Lower lobe of right lung (tissue), 2 donors: ENCODE data around the gene PCBP4. TPM values are rescaled to one million over a fixed set of nuclear protein-coding genes. Genes with fewer than 3 reads are reported as not detected.
A peak's percentile ranks its signal among the peaks of the same experiment; 100 is the strongest.
"Not testable (repeated sequence)": the region's sequence is repeated elsewhere in the genome, so short reads cannot be mapped to it uniquely, and the experiment has no call there.

Source experiments
- ATAC-seq, 2 donors: fragments of 200-7000 bp; cut with Tn5 transposase; one replicate each; pipeline ENCODE4 v1.9.1; 2020 to 2022; ENCODE audit warnings: mild to moderate bottlenecking in 2 of 2, moderate library complexity in 2 of 2
- DNase-seq: peaks from one replicate; pipeline ENCODE4 v3.0.0-alpha.2; 2020
- H3K27ac ChIP-seq: fragments of 200-600 bp; one replicate; pipeline ENCODE4 v1.8.0; 2022
- H3K27me3 ChIP-seq: fragments of 200-600 bp; one replicate; pipeline ENCODE4 v1.8.0; 2022; ENCODE audit warnings: low read depth
- H3K36me3 ChIP-seq: fragments of 200-600 bp; one replicate; pipeline ENCODE4 v1.8.0; 2022; ENCODE audit warnings: mild to moderate bottlenecking
- H3K4me1 ChIP-seq: fragments of 200-600 bp; one replicate; pipeline ENCODE4 v1.8.0; 2022
- H3K4me3 ChIP-seq: fragments of 200-600 bp; one replicate; pipeline ENCODE4 v1.8.0; 2022; ENCODE audit warnings: mild to moderate bottlenecking
- H3K9me3 ChIP-seq: fragments of 200-600 bp; one replicate; pipeline ENCODE4 v1.8.0; 2022
- CTCF ChIP-seq: fragments of 200-600 bp; IDR thresholded peaks from one replicate; pipeline ENCODE4 v1.8.0; 2022; ENCODE audit warnings: antibody characterized with exemption, mild to moderate bottlenecking
- intact Hi-C: fragments of 100-400 bp; cut with DNase I; formaldehyde crosslinking; loops from one replicate; pipeline ENCODE4 v1.11.0; 2022
- total RNA-seq: library from RNA; stranded (reverse); fragmentation: NEBNext Ultra II Directional; extraction: Animal tissue kit (Norgen Biotek cat#: 25700); gene quantifications from one replicate; pipeline ENCODE4 v1.2.1, GENCODE V29; 2021
- donor health status: DM: no; HTN: yes; CAD: no; lungs with severe emphysema.

PCBP4 gene
- total RNA-seq, 1 donor from 2014 or later, result 24.6 TPM

GRCh38 chr3:51998774-51999173 is 31.5 kb upstream of the PCBP4 start:
- no peaks in the 10 kb centered on the region for H3K27me3 ChIP-seq
- no peaks in the 10 kb centered on the region for H3K9me3 ChIP-seq
- ATAC-seq, result no peak
- no peak overlapping the region for H3K27ac ChIP-seq
- TF ChIP-seq CTCF, result no peak
- intact Hi-C loops, result no loop called here
- peaks cover 14% of the 10 kb centered on the region for H3K36me3 ChIP-seq
- peaks cover 24% of the 10 kb centered on the region for H3K4me1 ChIP-seq
- DNase-seq, result no peak
- H3K4me3 ChIP-seq, result no peak overlapping the region

GRCh38 chr3:51997935-51998596 is 30.8 kb upstream of the PCBP4 start:
- Histone ChIP-seq H3K4me1 (peaks cover 27% of the 10 kb centered on the region), H3K36me3 (peaks cover 21% of the 10 kb centered on the region), H3K9me3 (no peaks in the 10 kb centered on the region), H3K27me3 (no peaks in the 10 kb centered on the region), H3K4me3 (no peak overlapping the region), H3K27ac (no peak overlapping the region)
- DNase-seq (no peak), ATAC-seq (no peak)
- no peak for TF ChIP-seq CTCF
- intact Hi-C loops, result no loop called here

GRCh38 chr3:51997172-51997571 is 29.9 kb upstream of the PCBP4 start:
- intact Hi-C loops, result no loop called here
- H3K4me1 ChIP-seq, result peaks cover 27% of the 10 kb centered on the region
- no peak for TF ChIP-seq CTCF
- H3K36me3 ChIP-seq, result peaks cover 30% of the 10 kb centered on the region
- no peak overlapping the region for H3K4me3 ChIP-seq
- no peak for DNase-seq
- no peak overlapping the region for H3K27ac ChIP-seq
- ATAC-seq, result no peak
- H3K27me3 ChIP-seq, result no peaks in the 10 kb centered on the region
- no peaks in the 10 kb centered on the region for H3K9me3 ChIP-seq

- H3K4me3 ChIP-seq, result peak within 1 kb of the TSS; percentile 80
- ATAC-seq (peak; percentile 97), DNase-seq (peak; percentile 93)
- H3K9me3 ChIP-seq, result no peaks in the 10 kb centered on the region
- H3K27me3 ChIP-seq, result no peaks in the 10 kb centered on the region
- H3K27ac ChIP-seq, result peak within 1 kb of the TSS; percentile 89
- H3K36me3 ChIP-seq, result peaks cover 40% of the 10 kb centered on the region
- intact Hi-C loops, result no loop called here
- no peak for TF ChIP-seq CTCF
- peaks cover 19% of the 10 kb centered on the region for H3K4me1 ChIP-seq
Measured at GRCh38 chr3:51995346-51996163, 28.3 kb upstream of the PCBP4 start, which contains the start of gene RPL29. Gene RPL29 (minus strand): TSS chr3:51995895. CDS start chr3:51995461, 434 bp downstream.

GRCh38 chr3:51994530-51994929 is 27.3 kb upstream of the PCBP4 start:
- ATAC-seq, result no peak
- H3K27ac ChIP-seq, result no peak overlapping the region
- no peaks in the 10 kb centered on the region for H3K27me3 ChIP-seq
- DNase-seq, result no peak
- H3K4me3 ChIP-seq, result peak overlapping the region; percentile 80
- peaks cover 40% of the 10 kb centered on the region for H3K36me3 ChIP-seq
- no peaks in the 10 kb centered on the region for H3K9me3 ChIP-seq
- intact Hi-C loops, result no loop called here
- H3K4me1 ChIP-seq, result peaks cover 19% of the 10 kb centered on the region
- no peak for TF ChIP-seq CTCF

GRCh38 chr3:51993657-51994056 is 26.4 kb upstream of the PCBP4 start:
- Histone ChIP-seq H3K36me3 (peaks cover 40% of the 10 kb centered on the region), H3K4me1 (peaks cover 19% of the 10 kb centered on the region)
- ATAC-seq, H3K27ac ChIP-seq, DNase-seq, intact Hi-C loops, H3K27me3 ChIP-seq, H3K9me3 ChIP-seq, H3K4me3 ChIP-seq: not testable (repeated sequence)
